Esophagus muscularis mucosa (tissue), 4 donors: Measurements from ENCODE around the gene UBE4A. TPM values are rescaled to one million over a fixed set of nuclear protein-coding genes. Genes with fewer than 3 reads are reported as not detected.
A peak's percentile ranks its signal among the peaks of the same experiment; 100 is the strongest.

ENCODE experiments used
- DNase-seq: peaks from one replicate; pipeline ENCODE4 v3.0.0-alpha.2; 2017; ENCODE audit errors: extremely low spot score
- H3K27ac ChIP-seq, 4 donors: fragments of 200-600 bp; sonication (generic); replicated peaks in 1 of 4; 1 replicate in 3 of 4; 2 replicates in 1 of 4; pipeline ENCODE4 v1.5.1; 2016 to 2019; ENCODE audit warnings: mild to moderate bottlenecking in 1 of 4
- H3K27me3 ChIP-seq, 4 donors: fragments of 200-600 bp; sonication (generic); one replicate each; pipeline versions ENCODE4 v1.5.1 to v1.6.0; 2016 to 2019
- H3K36me3 ChIP-seq, 4 donors: fragments of 200-600 bp; sonication (generic); one replicate each; pipeline ENCODE4 v1.5.1; 2016 to 2019
- H3K4me1 ChIP-seq, 4 donors: fragments of 200-600 bp; sonication (generic); one replicate each; pipeline ENCODE4 v1.5.1; 2016 to 2019
- H3K4me3 ChIP-seq, 4 donors: fragments of 200-600 bp; sonication (generic); 1 replicate in 2 of 4; 2 replicates in 2 of 4; pipeline ENCODE4 v1.5.1; 2016 to 2019; ENCODE audit warnings: mild to moderate bottlenecking in 4 of 4, moderate library complexity in 1 of 4
- H3K9me3 ChIP-seq, 4 donors: fragments of 200-600 bp; sonication (generic); 1 replicate in 3 of 4; 2 replicates in 1 of 4; pipeline ENCODE4 v1.5.1; 2016 to 2019
- CTCF ChIP-seq, 3 experiments: fragments of 200-600 bp in 2 of 3; fragments of 450-650 bp in 1 of 3; sonication (generic) in 2 of 3; IDR thresholded peaks; one replicate each; pipeline ENCODE4 v1.5.1; 2017 to 2019; ENCODE audit warnings: antibody characterized with exemption in 3 of 3, mild to moderate bottlenecking in 2 of 3, moderate library complexity in 1 of 3
- EP300 ChIP-seq: sonication (generic); formaldehyde crosslinking; IDR thresholded peaks from one replicate; pipeline ENCODE4 v1.6.1; 2017; ENCODE audit warnings: antibody characterized with exemption
- POLR2A ChIP-seq: fragments of 450-650 bp; IDR thresholded peaks from one replicate; pipeline ENCODE4 v1.6.1; 2017; ENCODE audit warnings: antibody characterized with exemption, moderate library complexity, mild to moderate bottlenecking, low read depth
- POLR2AphosphoS5 ChIP-seq, 2 donors: sonication (generic); formaldehyde crosslinking; IDR thresholded peaks; one replicate each; pipeline ENCODE4 v1.6.1; 2017; ENCODE audit warnings: antibody characterized with exemption in 2 of 2
- WGBS: methylation state at CpG from one replicate; pipeline ENCODE4 v1.1.5; 2018; 5-methylcytosine and 5-hydroxymethylcytosine counted together
- intact Hi-C: fragments of 100-400 bp; cut with DNase I; formaldehyde crosslinking; loops from one replicate; pipeline ENCODE4 v1.15.1; 2023
- total RNA-seq, 4 donors: library from RNA; depleted of rRNA; stranded (reverse); fragments of >200 nt; gene quantifications; one replicate each; pipeline versions ENCODE4 v1.1.0 to v1.2.1, GENCODE V29; 2016

UBE4A gene
- total RNA-seq, 4 donors from 2014 or later = 32.0 to 40.8 (median 36.6) TPM

GRCh38 chr11:118430956-118431355, 71.6 kb downstream of the UBE4A start:
- Histone ChIP-seq H3K27me3 (no peaks in the 10 kb centered on the region), H3K4me1 (peaks cover 11 to 17% (median 15%) of the 10 kb centered on the region in 4 donors), H3K4me3 (no peak overlapping the region), H3K9me3 (no peaks in the 10 kb centered on the region), H3K27ac (no peak overlapping the region), H3K36me3 (no peaks in the 10 kb centered on the region)
- DNase-seq = no peak
- intact Hi-C loops = no loop called here
- WGBS = 75% methylated on average over 2 of the region's 2 CpGs
- TF ChIP-seq CTCF (IDR thresholded peaks at IDR 0.05) = no peak

- WGBS = 4% methylated on average over 9 of the region's 9 CpGs
- Histone ChIP-seq H3K27me3 (no peaks in the 10 kb centered on the region), H3K27ac (peak overlapping the region in 1 of 4 donors; percentile 95), H3K4me3 (peak overlapping the region; percentile 92 to 99 (median 96)), H3K9me3 (no peaks in the 10 kb centered on the region), H3K36me3 (no peaks in the 10 kb centered on the region), H3K4me1 (peaks cover 26 to 38% (median 34%) of the 10 kb centered on the region in 4 donors)
- DNase-seq = no peak
- intact Hi-C loops = no loop called here
- TF ChIP-seq EP300 (no peak), POLR2A (no peak), POLR2AphosphoS5 (IDR thresholded peaks at IDR 0.05) (no peak)
Observed at GRCh38 chr11:118434123-118434552, 74.7 kb downstream of the UBE4A start.

- Histone ChIP-seq H3K36me3 (no peaks in the 10 kb centered on the region), H3K4me3 (peak overlapping the region; percentile 92 to 99 (median 96)), H3K9me3 (no peaks in the 10 kb centered on the region), H3K27me3 (no peaks in the 10 kb centered on the region), H3K27ac (peak overlapping the region; percentile 93 to 96 (median 94)), H3K4me1 (peaks cover 32 to 44% (median 40%) of the 10 kb centered on the region in 4 donors)
- under 1% methylated on average over 37 of the region's 39 CpGs for WGBS
- intact Hi-C loops = loop anchor here (5.0 kb wide), 1 partner anchor 32 kb away; the partner anchor contains the start of gene ATP5MG
- TF ChIP-seq CTCF (IDR thresholded peaks at IDR 0.05) (no peak), EP300 (no peak), POLR2A (no peak), POLR2AphosphoS5 (IDR thresholded peaks at IDR 0.05) (no peak)
- DNase-seq = no peak
Observed at GRCh38 chr11:118434553-118435289, 75.3 kb downstream of the UBE4A start.

GRCh38 chr11:118435290-118435892, 76.0 kb downstream of the UBE4A start:
- Histone ChIP-seq H3K27me3 (no peaks in the 10 kb centered on the region), H3K27ac (peak overlapping the region; percentile 93 to 96 (median 94)), H3K4me3 (peak overlapping the region; percentile 92 to 99 (median 96)), H3K36me3 (no peaks in the 10 kb centered on the region), H3K9me3 (no peaks in the 10 kb centered on the region), H3K4me1 (peaks cover 39 to 51% (median 47%) of the 10 kb centered on the region in 4 donors)
- WGBS = 2% methylated on average over 33 of the region's 34 CpGs
- no peak for TF ChIP-seq POLR2A
- no peak for TF ChIP-seq CTCF (IDR thresholded peaks at IDR 0.05)
- no peak for TF ChIP-seq POLR2AphosphoS5 (IDR thresholded peaks at IDR 0.05)
- TF ChIP-seq EP300 = no peak
- DNase-seq = no peak
- intact Hi-C loops = loop anchor here (5.0 kb wide), 1 partner anchor 33 kb away; the partner anchor contains the start of gene ATP5MG
